ENCODE measurements around the gene C1QL4.

DNA sequence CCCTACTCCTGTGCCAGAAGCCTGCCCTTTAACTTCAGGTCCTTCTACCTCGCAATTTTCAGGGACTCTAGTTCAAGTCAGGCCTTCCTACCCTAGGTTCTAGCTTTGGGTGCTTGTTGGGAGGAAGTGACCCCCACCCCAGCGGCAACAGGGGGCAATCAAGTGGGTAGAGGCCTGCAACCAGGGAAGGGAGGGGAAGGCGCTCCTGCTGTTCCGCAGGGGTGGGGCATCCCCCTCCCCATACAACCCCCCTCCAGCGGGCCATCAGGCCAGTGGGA lies 42.2 kb downstream of the C1QL4 start:
- TF ChIP-seq, protein P1, sequence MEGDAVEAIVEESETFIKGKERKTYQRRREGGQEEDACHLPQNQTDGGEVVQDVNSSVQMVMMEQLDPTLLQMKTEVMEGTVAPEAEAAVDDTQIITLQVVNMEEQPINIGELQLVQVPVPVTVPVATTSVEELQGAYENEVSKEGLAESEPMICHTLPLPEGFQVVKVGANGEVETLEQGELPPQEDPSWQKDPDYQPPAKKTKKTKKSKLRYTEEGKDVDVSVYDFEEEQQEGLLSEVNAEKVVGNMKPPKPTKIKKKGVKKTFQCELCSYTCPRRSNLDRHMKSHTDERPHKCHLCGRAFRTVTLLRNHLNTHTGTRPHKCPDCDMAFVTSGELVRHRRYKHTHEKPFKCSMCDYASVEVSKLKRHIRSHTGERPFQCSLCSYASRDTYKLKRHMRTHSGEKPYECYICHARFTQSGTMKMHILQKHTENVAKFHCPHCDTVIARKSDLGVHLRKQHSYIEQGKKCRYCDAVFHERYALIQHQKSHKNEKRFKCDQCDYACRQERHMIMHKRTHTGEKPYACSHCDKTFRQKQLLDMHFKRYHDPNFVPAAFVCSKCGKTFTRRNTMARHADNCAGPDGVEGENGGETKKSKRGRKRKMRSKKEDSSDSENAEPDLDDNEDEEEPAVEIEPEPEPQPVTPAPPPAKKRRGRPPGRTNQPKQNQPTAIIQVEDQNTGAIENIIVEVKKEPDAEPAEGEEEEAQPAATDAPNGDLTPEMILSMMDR (IDR thresholded peaks at IDR 0.05), result no peak
- TF ChIP-seq POLR2A (IDR thresholded peaks at IDR 0.05), result no peak

Measured in Peyer's patch (tissue), 4 donors.